HL-60/S4 treated with phorbol 12-myristate 13-acetate at 8.2 ng/mL for 4 days and 3 days (cell line): Measurements from ENCODE around the gene PRR23C.
"Not testable (repeated sequence)": the region's sequence is repeated elsewhere in the genome, so short reads cannot be mapped to it uniquely, and the experiment has no call there.

Source experiments
- in situ Hi-C: fragments of 300-500 bp; cut with MboI; formaldehyde crosslinking; loops from 2 replicates; pipeline ENCODE4 v1.15.0; 2022; ENCODE audit warnings: low sequenced_read_pairs

PRR23C gene

DNA sequence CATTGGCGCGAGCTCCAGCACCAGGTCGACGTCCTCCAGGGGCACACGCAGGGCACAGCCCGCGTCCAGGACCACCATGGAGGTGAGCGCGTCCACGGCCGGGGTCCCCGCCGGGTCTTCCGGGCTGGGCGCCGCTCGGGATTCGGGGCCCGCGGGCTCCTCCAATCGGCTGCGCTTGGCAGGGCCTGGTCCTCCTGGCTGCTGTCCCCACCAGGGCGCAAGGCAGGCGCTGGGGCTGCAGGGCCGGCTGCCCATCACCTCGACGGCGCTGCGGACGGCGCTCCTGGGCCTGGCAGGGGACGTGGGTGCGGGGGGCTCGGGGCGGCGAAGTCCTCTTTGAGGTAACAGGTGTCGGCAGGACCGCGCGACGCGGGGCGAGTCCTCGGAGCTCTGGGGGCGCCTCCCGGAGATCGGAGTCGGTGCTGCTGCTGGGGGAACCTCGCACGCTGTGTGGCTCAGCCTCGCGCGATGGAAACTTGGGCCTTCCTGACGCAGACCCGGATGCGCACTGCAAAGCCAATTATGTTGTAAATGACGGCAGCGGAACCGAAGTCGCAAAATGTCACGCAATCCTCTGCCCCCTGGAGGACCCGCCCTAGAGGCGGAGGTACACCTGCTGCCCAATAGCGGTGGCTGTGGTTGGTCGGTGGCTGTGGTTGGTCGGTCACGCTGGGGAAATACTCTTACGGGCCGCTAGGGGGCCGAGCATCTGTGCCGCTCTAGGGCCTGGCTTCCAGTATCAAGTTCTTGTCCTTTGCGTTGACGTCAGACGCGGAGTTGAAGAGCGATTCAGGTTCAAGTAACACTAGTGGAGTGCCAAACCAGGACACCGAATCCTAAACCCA is at the start of gene PRR23C:
Gene PRR23C (minus strand): TSS at position 527 of the 845 bp plus-strand sequence. CDS start 272 bp downstream, at position 255.
- in situ Hi-C loops, result no loop called here

GRCh38 chr3:139093840-139094239 is 49.1 kb upstream of the PRR23C start:
- in situ Hi-C loops, result no loop called here

- in situ Hi-C loops, result no loop called here
Observed at GRCh38 chr3:139088462-139089324, 44.0 kb upstream of the PRR23C start.

- in situ Hi-C loops, result no loop called here
Observed at GRCh38 chr3:139087621-139088020, 42.9 kb upstream of the PRR23C start.

DNA sequence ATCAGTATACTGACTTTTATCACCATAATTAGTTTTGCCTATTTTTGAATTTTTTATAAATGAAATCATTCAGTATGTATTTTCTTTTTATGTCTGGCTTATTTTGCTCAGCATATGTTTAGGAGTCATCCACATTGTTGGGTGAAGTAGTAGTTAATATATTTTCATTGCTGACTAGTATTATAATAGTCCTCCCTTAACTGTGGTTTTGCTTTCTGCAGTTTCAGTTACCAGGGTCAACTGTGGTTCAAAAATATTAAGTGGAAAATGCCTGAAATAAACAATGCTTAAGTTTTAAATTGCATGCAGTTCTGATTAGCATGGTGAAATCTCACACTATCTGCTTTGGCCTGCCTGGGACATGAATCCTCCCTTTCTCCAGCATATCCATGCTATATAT is 39.5 kb upstream of the PRR23C start:
- in situ Hi-C loops, result no loop called here

DNA sequence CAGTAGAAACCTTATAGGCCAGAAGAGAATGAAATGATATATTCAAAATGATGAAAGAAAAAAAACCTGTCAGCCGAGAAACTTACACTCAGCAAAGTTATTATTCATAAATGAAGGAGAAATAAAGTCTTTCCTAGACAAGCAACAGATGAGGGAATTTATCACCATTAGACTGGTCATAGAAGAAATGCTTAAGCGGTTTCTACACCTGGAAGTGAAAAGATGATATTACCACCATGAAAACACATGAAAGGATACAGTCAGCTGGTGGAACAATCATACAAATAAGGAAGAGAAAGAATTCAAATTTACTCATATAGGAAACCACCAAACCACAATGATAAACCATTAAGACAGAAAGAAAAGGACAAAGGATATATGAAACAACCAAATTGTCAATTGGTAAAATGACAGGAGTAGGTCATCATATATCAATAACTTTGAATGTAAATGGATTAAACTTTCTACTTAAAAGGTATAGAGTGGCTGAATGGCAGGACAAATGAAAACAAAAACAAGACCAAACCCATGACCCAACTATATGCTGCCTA is 29.9 kb upstream of the PRR23C start:
- in situ Hi-C loops, result no loop called here

- in situ Hi-C loops, result no loop called here
Observed at GRCh38 chr3:139062918-139063317, 18.2 kb upstream of the PRR23C start.

- in situ Hi-C loops, result no loop called here
Observed at GRCh38 chr3:139052802-139053600, 8.3 kb upstream of the PRR23C start.

GRCh38 chr3:139043554-139044365 is 932 bp downstream of the PRR23C start:
- in situ Hi-C loops, result no loop called here

- in situ Hi-C loops, result no loop called here
Observed at GRCh38 chr3:139037478-139037877, 7.2 kb downstream of the PRR23C start.

GRCh38 chr3:139032326-139033002 is 12.2 kb downstream of the PRR23C start:
- in situ Hi-C loops, result no loop called here

DNA sequence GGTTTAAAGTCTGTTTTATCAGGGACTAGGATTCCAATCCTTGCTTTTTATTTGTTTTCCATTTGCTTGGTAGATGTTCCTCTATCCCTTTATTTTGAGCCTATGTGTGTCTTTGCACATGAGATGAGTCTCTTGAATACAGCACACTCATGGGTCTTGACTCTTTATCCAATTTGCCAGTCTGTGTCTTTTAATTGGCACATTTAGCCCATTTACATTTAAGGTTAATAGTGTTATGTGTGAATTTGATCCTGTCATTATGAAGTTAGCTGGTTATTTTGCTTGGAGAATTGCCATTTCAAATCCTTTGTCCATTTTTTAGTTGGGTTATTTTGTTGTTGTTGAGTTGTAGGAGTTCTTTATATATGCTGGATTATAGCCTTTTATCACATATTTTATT is 14.1 kb downstream of the PRR23C start:
- in situ Hi-C loops, result not testable (repeated sequence)

GRCh38 chr3:139024968-139025367 is 19.7 kb downstream of the PRR23C start:
- in situ Hi-C loops, result no loop called here

DNA sequence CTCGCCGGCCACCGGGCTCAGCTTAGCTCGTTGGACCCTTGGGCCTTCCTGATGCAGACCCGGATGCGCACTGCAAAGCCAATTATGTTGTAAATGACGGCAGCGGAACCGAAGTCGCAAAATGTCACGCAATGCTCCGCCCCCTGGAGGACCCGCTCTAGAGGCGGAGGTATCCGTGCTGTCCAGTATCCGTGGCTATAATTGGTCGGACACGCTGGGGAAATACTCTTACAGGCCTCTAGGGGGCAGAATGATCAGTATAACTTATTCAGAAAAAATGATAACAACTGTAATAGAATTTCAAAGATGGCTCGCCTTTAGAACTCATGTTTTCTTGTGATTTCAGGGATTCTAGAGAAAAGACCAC is 23.8 kb downstream of the PRR23C start, which contains the start of gene PRR23B:
Gene PRR23B (minus strand): TSS at position 59 of the 367 bp plus-strand sequence. CDS start 265 bp downstream, outside the sequence.
- in situ Hi-C loops, result no loop called here

DNA sequence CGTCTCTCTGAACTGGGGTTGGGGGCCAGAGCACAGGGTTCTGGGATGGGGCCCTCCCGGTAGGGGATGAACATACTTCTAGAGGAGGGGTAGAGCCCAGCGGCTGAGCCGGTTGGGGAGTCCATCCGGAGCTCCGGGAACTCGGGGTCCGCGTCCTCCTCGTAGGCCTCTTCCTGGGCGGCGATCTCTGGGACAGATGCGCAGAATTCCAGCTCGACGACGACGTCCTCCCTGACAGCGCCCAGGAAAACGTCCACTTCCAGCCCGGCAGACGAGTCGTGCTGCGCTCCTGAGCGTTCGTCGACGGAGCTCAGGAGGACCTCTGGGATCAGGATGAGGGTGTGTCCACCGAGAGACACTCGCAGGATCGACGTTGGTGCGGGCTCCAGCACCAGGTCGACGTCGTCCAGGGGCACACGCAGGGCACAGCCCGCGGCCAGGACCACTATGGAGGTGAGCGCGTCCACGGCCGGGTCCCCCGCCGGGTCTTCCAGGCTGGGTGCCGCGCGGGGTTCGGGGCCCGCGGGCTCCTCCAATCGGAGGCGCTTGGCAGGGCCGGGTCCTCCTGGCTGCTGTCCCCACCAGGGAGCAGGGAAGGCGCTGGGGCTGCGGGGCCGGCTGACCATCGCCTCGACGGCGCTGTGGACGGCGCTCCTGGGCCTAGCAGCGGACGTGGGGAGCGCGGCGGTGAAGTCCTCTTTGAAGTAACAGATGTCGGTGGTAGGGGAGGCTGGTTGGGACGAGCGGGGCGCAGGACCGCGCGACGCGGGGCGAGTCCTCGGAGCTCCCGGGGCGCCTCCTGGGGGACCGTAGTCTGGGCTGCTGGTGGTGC is 24.4 kb downstream of the PRR23C start:
- in situ Hi-C loops, result no loop called here

GRCh38 chr3:139016430-139017048 is 28.2 kb downstream of the PRR23C start:
- in situ Hi-C loops, result no loop called here

DNA sequence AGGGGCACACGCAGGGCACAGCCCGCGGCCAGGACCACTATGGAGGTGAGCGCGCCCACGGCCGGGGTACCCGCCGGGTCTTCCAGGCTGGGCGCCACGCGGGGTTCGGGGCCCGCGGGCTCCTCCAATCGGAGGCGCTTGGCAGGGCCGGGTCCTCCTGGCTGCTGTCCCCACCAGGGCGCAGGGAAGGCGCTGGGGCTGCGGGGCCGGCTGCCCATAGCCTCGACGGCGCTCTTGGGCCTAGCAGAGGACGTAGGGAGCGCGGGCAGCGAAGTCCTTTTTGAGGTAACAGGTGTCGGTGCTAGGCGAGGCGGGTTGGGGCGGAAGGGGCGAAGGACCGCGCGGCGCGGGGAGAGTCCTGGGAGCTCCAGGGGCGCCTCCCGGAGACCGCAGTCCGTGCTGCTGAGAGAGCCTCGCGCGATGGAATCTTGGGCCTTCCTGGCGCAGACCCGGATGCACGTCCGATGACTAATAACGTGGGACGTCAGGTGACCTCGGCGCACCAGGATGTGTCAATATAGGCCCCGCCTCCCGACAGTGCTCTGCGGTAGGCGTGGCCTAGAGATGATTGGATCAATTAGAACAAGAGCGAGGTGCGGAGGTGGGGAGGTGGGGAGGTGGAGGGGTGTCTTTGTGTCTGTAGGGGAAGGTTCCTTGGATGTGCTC is 38.5 kb downstream of the PRR23C start, which contains the start of gene PRR23A:
Gene PRR23A (minus strand): TSS at position 218 of the 666 bp plus-strand sequence. CDS start 0 bp downstream, at position 218.
- in situ Hi-C loops, result no loop called here
